Amniotic epithelial cell (primary cell): ENCODE measurements around the gene SYDE2.
A peak's percentile ranks its signal among the peaks of the same experiment; 100 is the strongest.
"Not testable (repeated sequence)": the region's sequence is repeated elsewhere in the genome, so short reads cannot be mapped to it uniquely, and the experiment has no call there.

Experiments
- DNase-seq: peaks from one replicate; pipeline ENCODE4 v3.0.0-alpha.2; 2010; ENCODE audit warnings: low read depth

The SYDE2 gene

GRCh38 chr1:85166351-85166750, 34.5 kb downstream of the SYDE2 start:
- DNase-seq = peak; percentile 37

GRCh38 chr1:85158910-85159309, 41.9 kb downstream of the SYDE2 start:
- peak; percentile 5 for DNase-seq

DNA sequence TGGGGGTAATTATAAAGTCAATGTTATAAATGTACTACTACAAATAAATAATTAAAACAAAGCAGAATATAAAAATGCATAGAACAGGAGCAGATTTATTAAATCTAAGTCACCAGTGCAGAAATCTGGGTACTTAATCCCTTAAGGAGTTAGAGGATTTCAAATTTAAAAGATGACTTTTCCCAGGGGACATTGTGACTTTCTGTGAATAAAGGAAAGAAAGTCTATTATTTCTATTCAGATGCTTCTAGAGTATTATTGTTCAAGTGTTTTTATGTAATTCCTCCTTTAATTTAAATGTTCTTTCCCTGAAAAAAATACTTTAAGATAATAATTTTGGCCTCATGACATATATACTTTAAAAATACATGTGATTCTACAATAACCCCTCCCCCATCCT, 43.4 kb downstream of the SYDE2 start:
- no peak for DNase-seq

- no peak for DNase-seq
Measured at GRCh38 chr1:85153149-85153891, 47.5 kb downstream of the SYDE2 start.

- no peak for DNase-seq
Measured at GRCh38 chr1:85151446-85151845, 49.4 kb downstream of the SYDE2 start.

DNA sequence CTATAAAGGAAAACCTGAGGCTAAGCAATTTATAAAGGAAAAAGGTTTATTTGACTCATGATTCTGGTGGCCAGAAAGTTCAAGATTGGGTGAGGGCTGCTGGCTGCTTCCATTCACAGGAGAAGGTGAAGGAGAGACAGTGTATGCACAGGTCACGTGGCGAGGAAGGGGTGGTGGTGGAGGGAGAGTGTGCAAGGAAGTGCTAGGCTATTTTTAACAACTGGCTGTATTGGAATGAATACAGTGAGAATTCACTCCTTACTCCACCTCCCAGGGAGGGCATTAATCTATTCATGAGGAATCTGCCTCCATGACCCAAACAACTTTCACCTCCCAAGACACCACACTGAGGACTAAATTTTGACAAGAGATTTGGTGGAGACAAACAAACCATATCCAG, 51.0 kb downstream of the SYDE2 start:
- DNase-seq = no peak

DNA sequence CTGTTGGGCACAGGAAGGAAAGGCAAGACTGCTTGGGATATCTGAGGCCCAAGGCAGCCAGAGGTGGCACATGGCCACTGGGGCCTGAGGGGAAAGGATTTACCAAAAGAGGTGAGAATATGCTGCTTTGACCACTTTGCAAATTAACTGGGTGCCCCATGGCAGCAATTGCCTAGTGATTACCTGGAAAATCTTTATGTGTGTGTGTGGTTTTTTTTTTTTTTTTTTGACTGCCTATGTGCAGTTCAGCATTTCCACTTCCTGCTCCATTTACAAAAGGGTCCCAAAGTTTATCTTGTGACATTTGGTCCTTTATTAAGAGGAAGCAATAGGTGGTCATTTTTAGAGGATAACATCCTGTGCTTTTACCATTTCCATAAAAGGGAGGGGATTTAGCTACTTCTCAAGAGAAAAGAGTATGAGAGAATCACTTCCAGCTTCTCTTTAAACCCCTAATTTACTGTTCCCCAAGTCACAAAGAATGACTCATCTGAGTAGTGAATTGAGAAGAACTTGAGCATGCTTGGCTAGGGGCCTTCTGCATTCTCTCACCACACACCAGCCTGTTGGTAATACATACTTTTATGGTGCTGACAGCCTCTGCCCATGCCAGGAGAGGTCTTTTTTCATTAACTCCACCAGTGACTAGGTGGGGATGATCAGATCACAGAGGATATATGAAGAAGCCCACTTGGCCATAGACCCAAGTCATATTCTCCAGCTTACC, 52.1 kb downstream of the SYDE2 start:
- DNase-seq = peak; percentile 31

- peak; percentile 60 for DNase-seq
Measured at GRCh38 chr1:85146972-85147359, 53.9 kb downstream of the SYDE2 start.

DNA sequence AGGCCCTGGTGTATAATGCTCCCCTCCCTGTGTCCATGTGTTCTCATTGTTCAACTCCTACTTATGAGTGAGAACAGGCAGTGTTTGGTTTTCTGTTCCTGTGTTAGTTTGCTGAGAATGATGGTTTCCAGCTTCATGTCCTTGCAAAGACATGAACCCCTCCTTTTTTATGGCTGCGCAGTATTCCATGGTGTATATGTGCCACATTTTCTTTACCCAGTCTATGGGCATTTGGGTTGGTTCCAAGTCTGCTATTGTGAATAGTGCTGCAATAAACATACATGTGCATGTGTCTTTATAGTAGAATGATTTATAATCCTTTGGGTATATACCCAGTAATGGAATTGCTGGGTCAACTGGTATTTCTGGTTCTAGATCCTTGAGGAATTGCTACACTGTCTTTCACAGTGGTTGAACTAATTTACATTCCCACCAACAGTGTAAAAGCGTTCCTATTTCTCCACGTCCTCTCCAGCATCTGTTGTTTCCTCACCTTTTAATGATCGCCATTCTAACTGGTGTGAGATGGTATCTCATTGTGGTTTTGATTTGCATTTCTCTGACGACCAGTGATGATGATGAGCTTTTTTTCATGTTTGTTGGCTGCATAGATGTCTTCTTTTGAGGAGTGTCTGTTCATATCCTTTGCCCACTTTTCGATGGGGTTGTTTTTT, 54.4 kb downstream of the SYDE2 start:
- DNase-seq = not testable (repeated sequence)

DNA sequence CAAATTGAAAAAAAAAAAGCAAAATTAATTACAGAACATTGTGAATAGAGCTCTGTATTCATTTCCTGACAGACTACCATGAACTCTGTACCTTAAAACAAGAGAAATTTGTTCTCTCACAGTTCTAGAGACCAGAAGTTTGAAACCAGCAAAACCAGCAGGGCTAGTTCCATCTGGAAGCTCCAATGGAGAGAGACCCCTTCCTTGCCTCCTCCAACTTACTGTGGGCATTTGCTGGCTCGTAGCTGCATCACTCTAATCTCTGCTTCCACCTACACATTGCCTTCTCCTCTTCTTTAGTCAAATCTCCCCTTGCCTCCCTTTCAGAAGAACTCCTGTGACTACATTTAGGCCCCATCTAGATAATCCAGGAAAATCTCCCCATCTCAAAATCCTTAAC, 56.5 kb downstream of the SYDE2 start:
- DNase-seq = no peak

DNA sequence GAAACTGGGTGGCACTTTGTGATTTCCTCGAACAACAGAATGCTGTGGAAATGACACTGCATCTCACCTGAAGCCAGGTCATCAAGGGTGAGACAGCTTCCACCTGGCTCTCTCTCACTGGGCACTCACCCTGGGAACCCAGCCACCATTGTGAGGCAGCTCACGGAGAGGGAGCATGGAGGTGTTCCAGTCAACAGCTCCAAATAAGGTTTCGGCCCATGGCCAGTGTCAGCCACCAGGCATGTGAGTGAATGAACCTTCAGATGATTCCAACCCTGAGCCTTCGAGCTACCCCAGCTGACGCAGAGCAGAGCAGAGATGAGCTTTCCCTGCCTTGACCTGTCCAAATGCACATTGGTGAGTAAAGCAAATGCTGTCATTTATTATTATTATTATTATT, 58.1 kb downstream of the SYDE2 start:
- DNase-seq = no peak

DNA sequence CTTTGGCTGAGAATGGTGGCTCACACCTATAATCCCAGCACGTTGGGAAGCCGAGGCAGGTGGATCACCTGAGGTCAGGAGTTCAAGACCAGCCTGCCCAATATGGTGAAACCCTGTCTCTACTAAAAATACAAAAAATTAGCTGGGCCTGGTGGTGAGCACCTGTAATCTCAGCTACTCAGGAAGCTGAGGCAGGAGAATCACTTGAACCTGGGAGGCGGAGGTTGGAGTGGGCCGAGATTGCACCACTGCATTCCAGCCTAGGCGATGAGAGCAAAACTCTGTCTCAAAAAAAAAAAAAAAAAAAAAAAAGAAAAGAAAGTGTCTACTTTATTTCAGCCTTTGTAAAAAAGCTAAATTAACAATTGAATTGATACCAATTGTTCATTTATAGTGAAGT, 62.4 kb downstream of the SYDE2 start:
- DNase-seq = not testable (repeated sequence)

DNA sequence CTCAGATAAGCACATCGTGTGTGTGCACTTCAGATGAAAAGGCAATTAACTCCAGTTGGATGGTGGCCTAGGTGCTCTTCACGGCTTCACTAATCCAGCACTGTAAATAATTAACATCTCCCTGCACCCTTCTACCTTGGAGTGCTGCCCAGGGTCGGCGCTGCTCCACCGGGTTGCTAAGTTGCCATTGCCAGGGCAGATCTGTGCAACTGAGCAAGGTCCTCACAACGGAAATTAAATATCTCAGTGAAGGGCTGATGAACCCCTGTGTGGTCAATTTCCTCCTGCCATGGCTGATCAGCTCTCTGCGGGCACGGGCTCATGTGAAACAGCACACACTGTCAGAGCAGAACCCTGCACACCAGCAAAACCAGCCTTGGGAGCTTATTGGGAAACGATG, 63.2 kb downstream of the SYDE2 start:
- peak; percentile 8 for DNase-seq

GRCh38 chr1:85135392-85135798, 65.4 kb downstream of the SYDE2 start:
- DNase-seq = no peak

DNA sequence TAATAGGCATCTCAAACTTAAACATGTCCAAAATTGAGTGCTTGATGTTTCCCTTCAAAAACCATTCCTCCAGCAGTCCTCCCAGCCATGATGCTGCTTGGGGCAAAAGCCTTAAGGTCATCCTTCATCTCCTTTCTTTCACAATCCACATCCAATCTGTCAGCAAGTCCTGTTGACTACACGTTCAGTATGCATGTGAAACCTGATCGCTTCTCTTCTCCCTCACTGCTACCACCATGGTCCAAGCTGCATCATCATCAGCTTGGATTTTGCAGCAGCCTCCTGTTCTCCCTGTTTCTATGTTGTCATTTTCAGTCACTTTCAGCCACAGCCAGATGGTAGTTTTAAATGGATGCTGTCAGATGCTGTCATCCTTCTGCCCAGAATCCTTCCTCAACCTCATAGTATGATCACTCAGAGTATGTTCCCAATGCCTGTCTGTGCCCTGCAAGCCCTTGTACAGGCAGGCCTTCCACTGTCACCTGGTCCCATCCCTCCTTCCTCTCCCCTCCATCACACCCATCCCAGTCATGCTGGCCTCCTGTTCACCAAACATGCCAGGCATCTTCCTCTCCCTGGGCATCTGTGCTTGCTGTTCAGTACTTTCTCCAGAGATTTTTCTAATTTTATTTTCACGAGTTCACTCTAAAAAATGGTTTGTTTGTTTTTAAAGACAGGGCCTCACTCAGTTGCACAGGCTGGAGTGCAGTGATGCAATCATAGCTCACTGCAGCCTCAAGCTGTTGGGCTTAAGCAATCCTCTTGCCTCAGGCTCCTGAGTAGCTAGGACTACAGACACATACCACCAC, 66.0 kb downstream of the SYDE2 start:
- DNase-seq = peak; percentile 83

DNA sequence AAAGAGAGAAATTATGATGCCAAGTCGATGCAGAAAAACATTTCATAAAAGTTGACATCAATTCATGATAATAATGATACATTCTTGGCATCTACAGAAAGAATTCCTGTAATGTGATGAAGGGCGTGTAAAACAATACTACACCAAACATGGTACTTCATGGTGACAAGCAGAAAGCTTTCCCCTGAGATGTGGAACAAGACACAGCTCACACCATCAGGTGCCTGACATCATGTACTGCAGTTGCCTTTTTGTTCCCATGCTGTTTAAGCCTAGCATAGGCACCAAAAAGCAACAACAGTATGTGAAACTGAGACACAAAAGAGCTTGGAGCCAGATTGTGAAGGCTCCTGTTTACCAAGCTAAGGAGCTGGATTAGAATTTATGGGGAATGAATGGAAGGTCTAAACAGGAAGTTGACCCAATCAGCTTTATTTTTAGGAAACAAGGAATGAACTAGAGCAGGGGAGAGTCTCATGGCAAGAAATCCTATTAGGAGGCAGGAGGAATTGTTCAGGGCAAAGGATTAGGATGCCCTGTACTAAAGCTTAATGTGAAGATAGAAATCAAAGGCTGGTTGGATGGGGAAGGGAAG, 67.2 kb downstream of the SYDE2 start:
- no peak for DNase-seq

DNA sequence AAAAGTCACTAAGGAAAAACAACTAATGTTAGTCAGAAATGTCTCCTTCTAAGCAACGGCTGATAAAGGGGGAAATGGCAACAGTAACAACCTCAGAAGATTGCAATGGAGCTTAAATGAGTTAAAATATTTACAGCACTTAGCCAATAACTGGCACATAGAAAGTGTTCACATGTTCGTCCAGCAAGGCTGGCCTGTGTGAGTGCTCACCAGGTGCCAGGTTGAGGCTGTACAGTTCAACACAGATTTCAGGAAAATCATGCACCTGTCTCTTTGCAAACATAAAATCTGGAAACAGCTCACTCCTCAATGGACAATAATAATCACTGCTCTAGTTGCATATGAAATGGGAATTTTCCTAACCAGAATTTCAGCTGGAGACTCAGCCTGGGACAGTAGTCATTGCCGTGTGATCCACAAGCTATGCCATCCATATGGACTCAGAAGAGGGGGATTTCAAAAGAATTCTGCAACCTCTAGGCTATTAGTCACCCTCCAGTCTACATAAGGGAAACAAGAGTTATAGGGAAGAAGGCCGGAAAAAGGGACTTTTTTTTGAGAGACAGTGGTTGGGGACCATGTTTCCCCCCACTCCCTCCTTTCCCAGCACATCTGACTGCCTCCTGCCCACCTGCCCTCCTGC, 68.6 kb downstream of the SYDE2 start:
- DNase-seq = peak; percentile 24

- peak; percentile 22 for DNase-seq
Measured at GRCh38 chr1:85128316-85128715, 72.5 kb downstream of the SYDE2 start.

- DNase-seq = no peak
Measured at GRCh38 chr1:85125891-85126290, 74.9 kb downstream of the SYDE2 start.

DNA sequence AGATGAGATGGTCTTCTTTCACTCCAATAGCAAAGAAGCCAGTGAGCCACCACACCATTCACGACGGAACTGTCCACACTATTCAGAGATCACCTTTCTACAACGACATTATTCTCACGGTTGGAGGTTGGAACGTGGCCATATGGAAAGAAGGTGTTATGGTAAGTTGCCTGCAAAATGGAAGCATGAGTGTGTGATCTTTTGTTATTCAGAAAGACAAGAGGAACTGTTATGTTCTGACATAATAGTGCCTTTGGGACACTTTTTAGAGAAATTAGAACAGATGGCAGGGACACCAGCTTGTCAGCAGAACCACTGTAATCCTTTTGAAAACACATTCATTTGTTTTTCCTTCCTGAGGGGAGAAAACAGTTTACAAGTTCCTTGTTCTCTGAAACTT, 76.7 kb downstream of the SYDE2 start:
- no peak for DNase-seq

DNA sequence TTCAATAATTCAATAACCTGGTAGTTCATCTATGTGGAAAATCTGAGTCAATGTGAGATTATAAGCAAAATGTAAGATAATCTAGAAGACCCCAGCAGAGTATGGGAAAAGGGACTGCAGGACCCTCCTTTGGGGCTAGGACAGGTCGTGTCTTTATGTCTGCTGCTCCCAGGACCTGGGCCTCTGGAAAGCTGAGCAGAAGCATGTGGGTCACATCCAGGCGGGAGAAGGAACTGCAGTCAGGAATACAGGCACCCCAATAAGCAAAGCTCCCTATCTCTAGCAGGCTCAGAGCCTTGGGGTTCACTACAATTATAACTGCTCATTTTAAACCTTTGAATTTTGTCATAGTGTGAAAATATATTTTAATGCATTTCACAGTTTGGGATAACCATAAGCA, 78.6 kb downstream of the SYDE2 start:
- DNase-seq = no peak
